HEK293 (cell line): ENCODE measurements around the gene PFN4.
A peak's percentile ranks its signal among the peaks of the same experiment; 100 is the strongest.

Source experiments
- CTCF ChIA-PET: fragments of 350-600 bp; formaldehyde crosslinking; extraction: SDS; loops from one replicate; lab custom pipeline; 2021; ENCODE audit warnings: antibody characterized with exemption; lab: Yijun Ruan, JAX
- POLR2A ChIA-PET: fragments of 300-600 bp; formaldehyde crosslinking; extraction: SDS; loops from one replicate; lab custom pipeline; 2020; ENCODE audit warnings: antibody characterized with exemption, inconsistent platforms; lab: Yijun Ruan, JAX
- H3K27ac ChIP-seq: fragments of 200-500 bp; sonication (Bioruptor generic); 2 replicates; pipeline ENCODE4 v1.5.1; 2014; ENCODE audit warnings: low read depth, low read length, control low read depth, inconsistent platforms; ENCODE audit errors: extremely low read depth
- H3K36me3 ChIP-seq, 2 experiments: fragments of 200-500 bp in 1 of 2; sonication (Bioruptor generic) in 1 of 2; 1 replicate in 1 of 2; 2 replicates in 1 of 2; pipeline ENCODE4 v1.5.1; 2014 to 2017; ENCODE audit warnings: inconsistent platforms in 2 of 2, low read length in 2 of 2; ENCODE audit not compliant: control insufficient read depth in 2 of 2, insufficient read depth in 1 of 2
- H3K4me1 ChIP-seq: fragments of 200-500 bp; sonication (Bioruptor generic); 2 replicates; pipeline ENCODE4 v1.5.1; 2014; ENCODE audit warnings: mild to moderate bottlenecking, low read length, inconsistent platforms; ENCODE audit not compliant: control insufficient read depth, insufficient read depth
- H3K4me3 ChIP-seq: 2 replicates; pipeline ENCODE4 v1.5.1; 2011; ENCODE audit warnings: low read depth, mild to moderate bottlenecking, control low read depth, low read length, moderate library complexity
- H3K9me3 ChIP-seq: fragments of 200-500 bp; sonication (Bioruptor generic); 2 replicates; pipeline ENCODE4 v1.5.1; 2014; ENCODE audit warnings: low read depth, low read length, inconsistent platforms; ENCODE audit not compliant: control insufficient read depth, insufficient read depth
- HOXD13 ChIP-seq: sonication (generic); formaldehyde crosslinking; IDR thresholded peaks from 2 replicates; pipeline ENCODE4 v1.8.0; 2022; ENCODE audit warnings: missing genetic modification reagents, borderline replicate concordance
- IKZF3 ChIP-seq: fragments of 450-650 bp; IDR thresholded peaks from 2 replicates; pipeline ENCODE4 v1.5.0; 2018; ENCODE audit warnings: missing biosample characterization, mild to moderate bottlenecking, missing genetic modification characterization, moderate library complexity
- MZF1 ChIP-seq: fragments of 450-650 bp; formaldehyde crosslinking; IDR thresholded peaks from 2 replicates; pipeline ENCODE4 v1.5.1; 2017; ENCODE audit warnings: missing biosample characterization, missing genetic modification characterization, borderline replicate concordance
- RBAK ChIP-seq: fragments of 450-650 bp; formaldehyde crosslinking; IDR thresholded peaks from 2 replicates; pipeline ENCODE4 v1.5.1; 2016; ENCODE audit warnings: missing biosample characterization, missing genetic modification characterization
- REPIN1 ChIP-seq: fragments of 450-650 bp; formaldehyde crosslinking; IDR thresholded peaks from 2 replicates; pipeline ENCODE4 v1.5.1; 2017; ENCODE audit warnings: missing biosample characterization, missing genetic modification characterization, low read depth
- YY1 ChIP-seq: fragments of 450-650 bp; formaldehyde crosslinking; IDR thresholded peaks from 2 replicates; pipeline ENCODE4 v1.5.1; 2018; ENCODE audit warnings: missing biosample characterization, missing genetic modification characterization
- ZIC2 ChIP-seq: fragments of 450-650 bp; formaldehyde crosslinking; IDR thresholded peaks from 2 replicates; pipeline ENCODE4 v1.5.1; 2016; ENCODE audit warnings: missing biosample characterization, missing genetic modification characterization
- ZNF133 ChIP-seq: fragments of 450-650 bp; formaldehyde crosslinking; IDR thresholded peaks from 2 replicates; pipeline ENCODE4 v1.5.1; 2016; ENCODE audit warnings: missing biosample characterization, missing genetic modification characterization
- ZNF221 ChIP-seq: fragments of 450-650 bp; formaldehyde crosslinking; IDR thresholded peaks from 2 replicates; pipeline ENCODE4 v1.5.1; 2017; ENCODE audit warnings: missing biosample characterization, missing genetic modification characterization, borderline replicate concordance
- ZNF433 ChIP-seq: fragments of 450-650 bp; formaldehyde crosslinking; IDR thresholded peaks from 2 replicates; pipeline ENCODE4 v1.5.1; 2016; ENCODE audit warnings: missing biosample characterization, missing genetic modification characterization, low read depth
- ZNF558 ChIP-seq: fragments of 450-650 bp; formaldehyde crosslinking; IDR thresholded peaks from 2 replicates; pipeline ENCODE4 v1.5.1; 2016; ENCODE audit warnings: missing biosample characterization, missing genetic modification characterization
- ZNF610 ChIP-seq: fragments of 450-650 bp; formaldehyde crosslinking; IDR thresholded peaks from 2 replicates; pipeline ENCODE4 v1.5.1; 2016; ENCODE audit warnings: missing biosample characterization, missing genetic modification characterization, borderline replicate concordance
- ZNF629 ChIP-seq: fragments of 450-650 bp; formaldehyde crosslinking; IDR thresholded peaks from 2 replicates; pipeline ENCODE4 v1.5.1; 2017; ENCODE audit warnings: missing biosample characterization, missing genetic modification characterization
- ZNF654 ChIP-seq: fragments of 450-650 bp; formaldehyde crosslinking; IDR thresholded peaks from 2 replicates; pipeline ENCODE4 v1.5.1; 2016; ENCODE audit warnings: low read depth, missing biosample characterization, missing genetic modification characterization
- ZNF660 ChIP-seq: fragments of 450-650 bp; IDR thresholded peaks from 2 replicates; pipeline ENCODE4 v1.5.1; 2018; ENCODE audit warnings: missing biosample characterization, mild to moderate bottlenecking, missing genetic modification characterization
- ZNF664 ChIP-seq: fragments of 450-650 bp; formaldehyde crosslinking; IDR thresholded peaks from 2 replicates; pipeline ENCODE4 v1.5.1; 2016; ENCODE audit warnings: missing biosample characterization, missing genetic modification characterization
- ZNF747 ChIP-seq: fragments of 450-650 bp; formaldehyde crosslinking; IDR thresholded peaks from 2 replicates; pipeline ENCODE4 v1.5.1; 2016; ENCODE audit warnings: missing biosample characterization, missing genetic modification characterization
- ZNF792 ChIP-seq: fragments of 450-650 bp; formaldehyde crosslinking; IDR thresholded peaks from 2 replicates; pipeline ENCODE4 v1.5.1; 2016; ENCODE audit warnings: missing biosample characterization, missing genetic modification characterization
- TF ChIP-seq, protein P1 (sequence below): fragments of 450-650 bp; IDR thresholded peaks from 2 replicates; pipeline ENCODE4 v1.5.1; 2018; ENCODE audit warnings: missing biosample characterization, mild to moderate bottlenecking, missing genetic modification characterization
- TF ChIP-seq, protein P2 (sequence below): fragments of 450-650 bp; formaldehyde crosslinking; IDR thresholded peaks from 2 replicates; pipeline ENCODE4 v1.5.1; 2016; ENCODE audit warnings: missing biosample characterization, missing genetic modification characterization, low read depth
- TF ChIP-seq, protein P3 (sequence below): fragments of 450-650 bp; formaldehyde crosslinking; IDR thresholded peaks from 2 replicates; pipeline ENCODE4 v1.5.1; 2016; ENCODE audit warnings: missing biosample characterization, missing genetic modification characterization

The PFN4 gene

DNA sequence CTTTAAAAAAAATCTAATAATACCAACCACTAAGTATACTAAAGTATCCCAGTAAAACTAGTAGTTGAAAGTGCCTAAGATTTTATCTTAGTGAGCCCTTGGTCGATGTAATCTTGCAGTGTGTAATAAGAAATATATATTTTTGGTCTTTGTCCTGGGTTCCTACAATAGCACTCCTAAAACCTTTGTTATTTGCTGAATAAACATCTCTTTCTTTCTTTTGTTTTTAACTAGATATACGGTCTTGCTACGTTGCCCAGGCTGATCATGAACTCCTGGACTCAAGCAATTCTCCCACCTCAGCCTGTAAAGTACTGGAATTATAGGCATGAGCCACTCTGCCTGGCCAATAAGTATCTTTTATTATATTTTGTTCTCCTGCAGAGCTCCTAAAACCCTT lies 36.1 kb downstream of the PFN4 start (continued):
- no peak for TF ChIP-seq HOXD13 (CRISPR knock-in tag)
- no peak for TF ChIP-seq ZNF664 (tag by site-specific recombination)
- TF ChIP-seq, protein P1, sequence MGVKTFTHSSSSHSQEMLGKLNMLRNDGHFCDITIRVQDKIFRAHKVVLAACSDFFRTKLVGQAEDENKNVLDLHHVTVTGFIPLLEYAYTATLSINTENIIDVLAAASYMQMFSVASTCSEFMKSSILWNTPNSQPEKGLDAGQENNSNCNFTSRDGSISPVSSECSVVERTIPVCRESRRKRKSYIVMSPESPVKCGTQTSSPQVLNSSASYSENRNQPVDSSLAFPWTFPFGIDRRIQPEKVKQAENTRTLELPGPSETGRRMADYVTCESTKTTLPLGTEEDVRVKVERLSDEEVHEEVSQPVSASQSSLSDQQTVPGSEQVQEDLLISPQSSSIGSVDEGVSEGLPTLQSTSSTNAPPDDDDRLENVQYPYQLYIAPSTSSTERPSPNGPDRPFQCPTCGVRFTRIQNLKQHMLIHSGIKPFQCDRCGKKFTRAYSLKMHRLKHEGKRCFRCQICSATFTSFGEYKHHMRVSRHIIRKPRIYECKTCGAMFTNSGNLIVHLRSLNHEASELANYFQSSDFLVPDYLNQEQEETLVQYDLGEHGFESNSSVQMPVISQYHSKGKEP (tag by site-specific recombination), result no peak
- TF ChIP-seq ZNF133 (tag by site-specific recombination), result no peak
- TF ChIP-seq ZNF221 (tag by site-specific recombination), result no peak
- TF ChIP-seq, all 188 proteins: peak for 0

DNA sequence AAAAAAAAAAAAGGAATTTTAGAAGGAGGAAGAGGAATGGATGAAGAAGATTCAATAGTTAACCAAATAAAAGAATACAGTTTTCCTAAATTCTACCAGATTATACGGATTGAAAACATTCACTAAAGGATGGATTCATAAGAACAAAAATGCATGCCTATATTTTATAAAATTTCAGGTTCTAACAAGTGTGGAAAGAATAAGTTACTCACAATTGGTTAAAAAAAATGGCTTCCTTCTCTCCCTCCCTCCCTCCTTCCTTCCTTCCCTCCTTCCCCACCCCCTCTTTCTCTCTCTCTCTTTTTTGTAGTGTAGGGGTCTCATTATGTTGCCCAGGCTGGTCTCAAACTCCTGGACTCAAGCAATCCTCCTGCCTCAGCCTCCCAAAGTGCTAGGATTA lies 36.9 kb downstream of the PFN4 start:
- Histone ChIP-seq H3K36me3 (peaks cover 3 to 29% of the 10 kb centered on the region in 2 experiments; a peak in 2 of 3 replicates), H3K9me3 (no peaks in the 10 kb centered on the region), H3K4me1 (no peaks in the 10 kb centered on the region), H3K4me3 (no peak overlapping the region), H3K27ac (no peak overlapping the region)
- TF ChIP-seq ZIC2 (tag by site-specific recombination), result no peak
- POLR2A ChIA-PET, result no interaction called here
- CTCF ChIA-PET, result interaction anchor here (0.6 to 0.7 kb wide), 2 partner anchors 160 to 252 kb away, joined by 3 read pairs; partner anchors contain the start of gene ATAD2B

DNA sequence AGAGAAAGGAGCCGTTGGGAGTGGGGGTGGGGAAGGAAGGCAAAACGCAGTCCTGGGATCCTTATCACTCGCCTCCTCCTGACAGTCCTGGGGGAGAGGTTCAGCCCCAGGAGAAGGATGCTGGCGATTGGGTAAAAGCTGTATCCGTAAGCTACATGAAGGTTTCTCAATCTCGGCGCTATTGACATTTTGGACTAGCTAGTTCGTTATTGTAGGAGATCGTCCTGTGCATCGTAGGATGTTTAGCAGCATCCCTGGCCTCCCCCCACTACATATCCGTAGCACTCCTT lies 38.0 kb downstream of the PFN4 start:
- POLR2A ChIA-PET, result interaction anchor here (1.7 to 2.4 kb wide), 2 partner anchors 9 to 159 kb away, joined by 13 to 14 read pairs; partner anchors contain the start of genes ATAD2B and SF3B6
- H3K4me3 ChIP-seq, result peak overlapping the region; percentile 68
- no peaks in the 10 kb centered on the region for H3K9me3 ChIP-seq
- CTCF ChIA-PET, result interaction anchor here (0.6 to 3.1 kb wide), 15 partner anchors 8 to 266 kb away, joined by 3 to 23 read pairs (median 5); partner anchors contain the start of gene ATAD2B
- peaks cover 3 to 39% of the 10 kb centered on the region in 2 experiments; a peak in 2 of 3 replicates for H3K36me3 ChIP-seq
- no peaks in the 10 kb centered on the region for H3K4me1 ChIP-seq
- peak overlapping the region; percentile 79 for H3K27ac ChIP-seq
- TF ChIP-seq ZNF660 (tag by site-specific recombination), result no peak
- TF ChIP-seq ZNF792 (tag by site-specific recombination), result no peak
- TF ChIP-seq, protein P1 (tag by site-specific recombination), result no peak
- no peak for TF ChIP-seq YY1
- TF ChIP-seq ZNF747, result no peak
- TF ChIP-seq REPIN1, result no peak
- TF ChIP-seq ZNF433, result no peak
- TF ChIP-seq ZNF629 (tag by site-specific recombination), result no peak
- TF ChIP-seq, protein P2, sequence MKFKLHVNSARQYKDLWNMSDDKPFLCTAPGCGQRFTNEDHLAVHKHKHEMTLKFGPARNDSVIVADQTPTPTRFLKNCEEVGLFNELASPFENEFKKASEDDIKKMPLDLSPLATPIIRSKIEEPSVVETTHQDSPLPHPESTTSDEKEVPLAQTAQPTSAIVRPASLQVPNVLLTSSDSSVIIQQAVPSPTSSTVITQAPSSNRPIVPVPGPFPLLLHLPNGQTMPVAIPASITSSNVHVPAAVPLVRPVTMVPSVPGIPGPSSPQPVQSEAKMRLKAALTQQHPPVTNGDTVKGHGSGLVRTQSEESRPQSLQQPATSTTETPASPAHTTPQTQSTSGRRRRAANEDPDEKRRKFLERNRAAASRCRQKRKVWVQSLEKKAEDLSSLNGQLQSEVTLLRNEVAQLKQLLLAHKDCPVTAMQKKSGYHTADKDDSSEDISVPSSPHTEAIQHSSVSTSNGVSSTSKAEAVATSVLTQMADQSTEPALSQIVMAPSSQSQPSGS (tag by site-specific recombination), result no peak
- no peak for TF ChIP-seq RBAK (tag by site-specific recombination)
- TF ChIP-seq, protein P3, sequence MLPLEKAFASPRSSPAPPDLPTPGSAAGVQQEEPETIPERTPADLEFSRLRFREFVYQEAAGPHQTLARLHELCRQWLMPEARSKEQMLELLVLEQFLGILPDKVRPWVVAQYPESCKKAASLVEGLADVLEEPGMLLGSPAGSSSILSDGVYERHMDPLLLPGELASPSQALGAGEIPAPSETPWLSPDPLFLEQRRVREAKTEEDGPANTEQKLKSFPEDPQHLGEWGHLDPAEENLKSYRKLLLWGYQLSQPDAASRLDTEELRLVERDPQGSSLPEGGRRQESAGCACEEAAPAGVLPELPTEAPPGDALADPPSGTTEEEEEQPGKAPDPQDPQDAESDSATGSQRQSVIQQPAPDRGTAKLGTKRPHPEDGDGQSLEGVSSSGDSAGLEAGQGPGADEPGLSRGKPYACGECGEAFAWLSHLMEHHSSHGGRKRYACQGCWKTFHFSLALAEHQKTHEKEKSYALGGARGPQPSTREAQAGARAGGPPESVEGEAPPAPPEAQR, result no peak
- no peak for TF ChIP-seq ZNF221 (tag by site-specific recombination)
- no peak for TF ChIP-seq ZNF654 (tag by site-specific recombination)
- TF ChIP-seq ZNF558 (tag by site-specific recombination), result no peak
- no peak for TF ChIP-seq MZF1
- no peak for TF ChIP-seq ZNF610 (tag by site-specific recombination)
- TF ChIP-seq IKZF3 (tag by site-specific recombination), result no peak
